ENCODE data around the gene TTC39A. TPM values are rescaled to one million over a fixed set of nuclear protein-coding genes. Genes with fewer than 3 reads are reported as not detected.

TTC39A gene
- total RNA-seq, 1 experiment from 2014 or later: 15.4 TPM

- TF ChIP-seq CTCF (IDR thresholded peaks at IDR 0.05 in 2 of 3, conservative IDR thresholded peaks at IDR 0.05 in 1 of 3; ENCODE audit: borderline replicate concordance in 1 of 3, insufficient read depth in 1 of 3, low read depth in 2 of 3, low read length in 2 of 3): no peak
- TF ChIP-seq POLR2A (IDR thresholded peaks at IDR 0.05; ENCODE audit: borderline replicate concordance, extremely low read depth, insufficient read depth, insufficient read length): no peak
- no peak for TF ChIP-seq ZFX (IDR thresholded peaks at IDR 0.05)
- no peak for TF ChIP-seq SP1 (IDR thresholded peaks at IDR 0.05; ENCODE audit: low read depth)
Observed at GRCh38 chr1:51308636-51309035, 21.7 kb downstream of the TTC39A start (continued).

- no peak overlapping the region for H3K9ac ChIP-seq (ENCODE audit: low read length)
- intact Hi-C loops (cut with micrococcal nuclease): no loop called here
- no peak overlapping the region for H2AFZ ChIP-seq (ENCODE audit: low read depth, low read length, poor library complexity, severe bottlenecking)
- ChIA-PET RAD21 (ENCODE audit: low non-redundant PET in 1 of 2, low total read pairs in 2 of 2, uncharacterized antibody in 2 of 2, unreplicated experiment in 2 of 2) (no interaction called here), POLR2A (interaction anchor here (0.6 kb wide), 1 partner anchor 574 kb away, joined by 3 read pairs; no protein-coding TSS in a partner anchor), CTCF (no interaction called here)
- H4K20me1 ChIP-seq (ENCODE audit: insufficient read depth): no peaks in the 10 kb centered on the region
- no peaks in the 10 kb centered on the region for H3K79me2 ChIP-seq (ENCODE audit: insufficient read depth, low read length)
- no peaks in the 10 kb centered on the region for H3K9me3 ChIP-seq (ENCODE audit: control insufficient read depth in 1 of 2, insufficient read depth in 1 of 2, low read depth in 1 of 2, low read length in 2 of 2)
- H3K9me2 ChIP-seq (ENCODE audit: insufficient read depth): no peaks in the 10 kb centered on the region
- H3K27me3 ChIP-seq (ENCODE audit: insufficient read depth, low read length): no peaks in the 10 kb centered on the region
- BruUV-seq (replicated peaks): no TSS peak
- DNase-seq (ENCODE audit: low read depth, low spot score) (no peak), ATAC-seq (no peak)
- TF ChIP-seq CBX3 (IDR thresholded peaks at IDR 0.05; ENCODE audit: low read depth) (no peak), ATF3 (IDR thresholded peaks at IDR 0.05) (no peak), EZH2phosphoT487 (IDR thresholded peaks at IDR 0.05; ENCODE audit: borderline replicate concordance) (no peak), ZBTB33 (IDR thresholded peaks at IDR 0.05; ENCODE audit: extremely low read depth, insufficient replicate concordance, low read length) (no peak), SRF (IDR thresholded peaks at IDR 0.05; ENCODE audit: low read depth) (no peak), ELF1 (IDR thresholded peaks at IDR 0.05; ENCODE audit: borderline replicate concordance, low read depth) (no peak), ZNF274 (IDR thresholded peaks at IDR 0.05; ENCODE audit: low read depth, low read length) (no peak), FOSL1 (IDR thresholded peaks at IDR 0.05; ENCODE audit: low read depth) (no peak), CTCF (IDR thresholded peaks at IDR 0.05 in 2 of 3, conservative IDR thresholded peaks at IDR 0.05 in 1 of 3; ENCODE audit: borderline replicate concordance in 1 of 3, insufficient read depth in 1 of 3, low read depth in 2 of 3, low read length in 2 of 3) (no peak), POLR2A (IDR thresholded peaks at IDR 0.05; ENCODE audit: borderline replicate concordance, extremely low read depth, insufficient read depth, insufficient read length) (no peak), SIN3A (IDR thresholded peaks at IDR 0.05; ENCODE audit: low read depth) (no peak), CEBPB (IDR thresholded peaks at IDR 0.05; ENCODE audit: low read depth) (no peak), EZH2 (IDR thresholded peaks at IDR 0.05) (no peak)
- no peak overlapping the region for H3K4me2 ChIP-seq (ENCODE audit: low read length)
- no peak overlapping the region for H3K27ac ChIP-seq (ENCODE audit: low read depth, low read length)
- peaks cover 0 to 14% of the 10 kb centered on the region in 2 experiments; a peak in 3 of 4 replicates for H3K4me1 ChIP-seq (ENCODE audit: control insufficient read depth in 1 of 2, insufficient read depth in 2 of 2, low read length in 2 of 2)
- H3K36me3 ChIP-seq (ENCODE audit: control insufficient read depth in 1 of 2, insufficient read depth in 2 of 2, low read length in 2 of 2): no peaks in the 10 kb centered on the region
- no peak overlapping the region for H3K4me3 ChIP-seq (replicated peaks in 1 of 2; ENCODE audit: low read depth in 1 of 2, low read length in 2 of 2)
Observed at GRCh38 chr1:51306950-51307349, 23.4 kb downstream of the TTC39A start.
